GM12878 (cell line): Measurements from ENCODE around the gene SP3. TPM values are rescaled to one million over a fixed set of nuclear protein-coding genes. Genes with fewer than 3 reads are reported as not detected.
A peak's percentile ranks its signal among the peaks of the same experiment; 100 is the strongest.

Experiments used
- CREM ChIP-seq: IDR thresholded peaks from 2 replicates; pipeline ENCODE4 v1.6.1; 2014; ENCODE audit warnings: antibody characterized with exemption, low read depth
- EP300 ChIP-seq, 2 experiments: fragments of 150-350 bp in 1 of 2; IDR thresholded peaks; 2 replicates each; pipeline ENCODE4 v1.6.1; 2011 to 2012; ENCODE audit warnings: low read depth in 2 of 2, low read length in 2 of 2, borderline replicate concordance in 1 of 2, improper control_type of control experiment in 1 of 2, inconsistent platforms in 1 of 2; ENCODE audit not compliant: control insufficient read depth in 1 of 2
- ETV6 ChIP-seq, 2 experiments: fragments of 450-650 bp in 1 of 2; IDR thresholded peaks in 1 of 2; conservative IDR thresholded peaks in 1 of 2; 2 replicates each; pipeline ENCODE4 v1.6.1; 2014; ENCODE audit warnings: antibody characterized with exemption in 1 of 2, borderline replicate concordance in 1 of 2, low read depth in 1 of 2, mild to moderate bottlenecking in 1 of 2, moderate library complexity in 1 of 2
- IKZF1 ChIP-seq: fragments of 450-650 bp; conservative IDR thresholded peaks from 2 replicates; pipeline ENCODE4 v1.6.1; 2017; ENCODE audit warnings: antibody characterized with exemption, mild to moderate bottlenecking
- MYC ChIP-seq: IDR thresholded peaks from 2 replicates; pipeline ENCODE4 v1.6.1; 2011; ENCODE audit warnings: mild to moderate bottlenecking, low read length, moderate library complexity, inconsistent platforms; ENCODE audit not compliant: insufficient read depth, insufficient replicate concordance, insufficient read length, severe bottlenecking
- NBN ChIP-seq: fragments of 450-650 bp; IDR thresholded peaks from 2 replicates; pipeline ENCODE4 v1.6.1; 2016
- POU2F2 ChIP-seq: IDR thresholded peaks from 3 replicates; pipeline ENCODE4 v1.6.1; 2011; ENCODE audit warnings: low read depth, mild to moderate bottlenecking, low read length, borderline replicate concordance
- RCOR1 ChIP-seq: conservative IDR thresholded peaks from 2 replicates; pipeline ENCODE4 v1.6.1; 2012; ENCODE audit warnings: low read depth, low read length, improper control_type of control experiment
- RUNX3 ChIP-seq: IDR thresholded peaks from 2 replicates; pipeline ENCODE4 v1.6.1; 2012; ENCODE audit warnings: low read length, inconsistent platforms
- STAT1 ChIP-seq: fragments of 450-650 bp; conservative IDR thresholded peaks from 2 replicates; pipeline ENCODE4 v1.6.1; 2014; ENCODE audit warnings: antibody characterized with exemption, mild to moderate bottlenecking
- ZNF217 ChIP-seq: fragments of 450-650 bp; IDR thresholded peaks from 2 replicates; pipeline ENCODE4 v1.6.1; 2017; ENCODE audit warnings: antibody characterized with exemption, mild to moderate bottlenecking
- polyA plus RNA-seq, 11 experiments: library from polyadenylated mRNA; depleted of rRNA in 4 of 11; unstranded in 6 of 11; stranded (reverse) in 5 of 11; fragments of >200 nt; fragmentation: Nextera tagmentation in 4 of 11; fragmentation: Illumina TruSeq in 1 of 11; extraction: Ambion mirVana in 4 of 11; extraction: Trizol in 1 of 11; gene quantifications; 1 replicate in 1 of 11; 2 replicates in 10 of 11; pipeline versions ENCODE4 v1.2.1 to v1.2.3, GENCODE V29; 2011 to 2016; ENCODE audit warnings: inconsistent platforms in 2 of 11, missing spikeins in 2 of 11, low read depth in 1 of 11
- total RNA-seq, 4 experiments: library from RNA; depleted of rRNA in 3 of 4; stranded (reverse); fragments of >200 nt in 3 of 4; fragmentation: Illumina TruSeq in 1 of 4; extraction: Trizol in 1 of 4; gene quantifications; 2 replicates each; pipeline versions ENCODE4 v1.2.1 to v1.2.3, GENCODE V29; 2013 to 2021
- TF ChIP-seq, protein P1 (sequence below): IDR thresholded peaks from 2 replicates; pipeline ENCODE4 v1.6.1; 2012; ENCODE audit warnings: low read depth, low read length, improper control_type of control experiment
- TF ChIP-seq, protein P2 (sequence below), 3 experiments: IDR thresholded peaks in 2 of 3; conservative IDR thresholded peaks in 1 of 3; 2 replicates each; pipeline ENCODE4 v1.5.1; 2011; ENCODE audit warnings: low read depth in 3 of 3, low read length in 3 of 3, mild to moderate bottlenecking in 3 of 3, control low read depth in 2 of 3, moderate library complexity in 2 of 3, inconsistent platforms in 1 of 3, mixed read lengths in 1 of 3; ENCODE audit not compliant: control insufficient read depth in 2 of 3, insufficient read depth in 1 of 3; ENCODE audit errors: extremely low read depth in 1 of 3
- TF ChIP-seq, protein P3 (sequence below): fragments of 150-350 bp; IDR thresholded peaks from 2 replicates; pipeline ENCODE4 v1.6.1; 2016; ENCODE audit warnings: low read depth, low read length
- TF ChIP-seq, protein P4 (sequence below): fragments of 450-650 bp; IDR thresholded peaks from 2 replicates; pipeline ENCODE4 v1.6.1; 2018; ENCODE audit warnings: mild to moderate bottlenecking, low read depth, moderate library complexity; ENCODE audit not compliant: partially characterized antibody
- TF ChIP-seq, protein P5 (sequence below): fragments of 450-650 bp; conservative IDR thresholded peaks from 2 replicates; pipeline ENCODE4 v1.6.1; 2017; ENCODE audit warnings: mild to moderate bottlenecking, moderate library complexity

Gene SP3
- total and polyA plus RNA-seq, 10 of the 15 experiments (the other 5 are each of a cell fraction or from before 2014, with no cell fraction given), result 9.9 to 87.6 (median 52.4) TPM

DNA sequence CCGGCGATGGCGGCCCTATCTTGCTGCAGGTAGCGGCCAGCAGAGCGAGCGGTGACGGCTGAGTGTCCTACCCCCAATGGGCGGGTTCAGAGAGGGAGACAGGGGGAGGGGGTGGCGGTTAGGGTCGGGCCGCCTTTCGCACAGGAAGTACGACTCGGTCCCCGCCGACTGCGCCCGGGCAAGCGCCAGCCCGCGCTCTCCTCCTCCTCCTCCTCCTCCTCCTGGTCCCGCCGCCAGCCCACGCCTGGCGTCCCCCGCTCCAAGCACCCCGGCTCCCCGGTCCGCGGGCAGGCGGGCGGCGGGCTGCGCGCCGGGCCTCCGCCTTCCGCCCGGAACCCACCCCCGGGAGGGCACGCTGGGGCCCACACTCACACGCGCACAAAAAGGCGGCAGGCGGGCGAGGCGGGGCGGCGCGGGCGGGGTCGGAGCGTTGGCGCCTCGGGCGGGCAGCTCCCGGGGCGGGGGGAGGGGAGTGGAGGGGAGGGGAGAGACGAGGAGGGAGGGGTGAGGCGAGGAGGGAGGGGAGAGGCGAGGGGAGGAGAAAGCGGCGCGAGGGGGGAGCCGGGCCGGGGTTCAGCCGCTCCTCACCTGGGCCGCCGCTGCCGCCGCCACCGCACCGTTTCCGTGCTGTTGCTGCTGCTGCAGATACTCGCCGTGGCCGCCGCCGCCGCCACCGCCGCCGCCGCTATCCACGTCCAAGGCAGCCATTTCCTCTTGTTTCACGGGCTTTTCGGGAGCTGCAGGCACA, 1.2 kb downstream of the SP3 start (continued):
- TF ChIP-seq EP300 (IDR thresholded peaks at IDR 0.05; ENCODE audit: borderline replicate concordance in 1 of 2, control insufficient read depth in 1 of 2, low read depth in 2 of 2, low read length in 2 of 2), result 0 out of 4 replicates have a peak, but pooled peaks of 1 of the 2 experiments have one; percentile 61
- TF ChIP-seq POU2F2, result peak; percentile 27; the same call in 1 of the 3 replicates
- TF ChIP-seq, protein P1, sequence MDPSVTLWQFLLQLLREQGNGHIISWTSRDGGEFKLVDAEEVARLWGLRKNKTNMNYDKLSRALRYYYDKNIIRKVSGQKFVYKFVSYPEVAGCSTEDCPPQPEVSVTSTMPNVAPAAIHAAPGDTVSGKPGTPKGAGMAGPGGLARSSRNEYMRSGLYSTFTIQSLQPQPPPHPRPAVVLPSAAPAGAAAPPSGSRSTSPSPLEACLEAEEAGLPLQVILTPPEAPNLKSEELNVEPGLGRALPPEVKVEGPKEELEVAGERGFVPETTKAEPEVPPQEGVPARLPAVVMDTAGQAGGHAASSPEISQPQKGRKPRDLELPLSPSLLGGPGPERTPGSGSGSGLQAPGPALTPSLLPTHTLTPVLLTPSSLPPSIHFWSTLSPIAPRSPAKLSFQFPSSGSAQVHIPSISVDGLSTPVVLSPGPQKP, result peak; percentile 51; the same call in 1 of the 2 replicates
- TF ChIP-seq NBN, result 0 out of 2 replicates have a peak, but pooled peaks have one; percentile 28
- TF ChIP-seq, protein P2, sequence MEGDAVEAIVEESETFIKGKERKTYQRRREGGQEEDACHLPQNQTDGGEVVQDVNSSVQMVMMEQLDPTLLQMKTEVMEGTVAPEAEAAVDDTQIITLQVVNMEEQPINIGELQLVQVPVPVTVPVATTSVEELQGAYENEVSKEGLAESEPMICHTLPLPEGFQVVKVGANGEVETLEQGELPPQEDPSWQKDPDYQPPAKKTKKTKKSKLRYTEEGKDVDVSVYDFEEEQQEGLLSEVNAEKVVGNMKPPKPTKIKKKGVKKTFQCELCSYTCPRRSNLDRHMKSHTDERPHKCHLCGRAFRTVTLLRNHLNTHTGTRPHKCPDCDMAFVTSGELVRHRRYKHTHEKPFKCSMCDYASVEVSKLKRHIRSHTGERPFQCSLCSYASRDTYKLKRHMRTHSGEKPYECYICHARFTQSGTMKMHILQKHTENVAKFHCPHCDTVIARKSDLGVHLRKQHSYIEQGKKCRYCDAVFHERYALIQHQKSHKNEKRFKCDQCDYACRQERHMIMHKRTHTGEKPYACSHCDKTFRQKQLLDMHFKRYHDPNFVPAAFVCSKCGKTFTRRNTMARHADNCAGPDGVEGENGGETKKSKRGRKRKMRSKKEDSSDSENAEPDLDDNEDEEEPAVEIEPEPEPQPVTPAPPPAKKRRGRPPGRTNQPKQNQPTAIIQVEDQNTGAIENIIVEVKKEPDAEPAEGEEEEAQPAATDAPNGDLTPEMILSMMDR (IDR thresholded peaks at IDR 0.05 in 2 of 3, conservative IDR thresholded peaks at IDR 0.05 in 1 of 3; ENCODE audit: control insufficient read depth in 2 of 3, extremely low read depth in 1 of 3, insufficient read depth in 1 of 3, low read depth in 3 of 3, low read length in 3 of 3), result no peak
- TF ChIP-seq IKZF1, result peak; percentile 92
- TF ChIP-seq CREM, result peak; percentile 37; the same call in 1 of the 2 replicates
- 0 out of 2 replicates have a peak, but pooled peaks have one; percentile 64 for TF ChIP-seq ZNF217
- no peak for TF ChIP-seq RCOR1
- TF ChIP-seq RUNX3, result peak; percentile 65
- TF ChIP-seq, protein P3, sequence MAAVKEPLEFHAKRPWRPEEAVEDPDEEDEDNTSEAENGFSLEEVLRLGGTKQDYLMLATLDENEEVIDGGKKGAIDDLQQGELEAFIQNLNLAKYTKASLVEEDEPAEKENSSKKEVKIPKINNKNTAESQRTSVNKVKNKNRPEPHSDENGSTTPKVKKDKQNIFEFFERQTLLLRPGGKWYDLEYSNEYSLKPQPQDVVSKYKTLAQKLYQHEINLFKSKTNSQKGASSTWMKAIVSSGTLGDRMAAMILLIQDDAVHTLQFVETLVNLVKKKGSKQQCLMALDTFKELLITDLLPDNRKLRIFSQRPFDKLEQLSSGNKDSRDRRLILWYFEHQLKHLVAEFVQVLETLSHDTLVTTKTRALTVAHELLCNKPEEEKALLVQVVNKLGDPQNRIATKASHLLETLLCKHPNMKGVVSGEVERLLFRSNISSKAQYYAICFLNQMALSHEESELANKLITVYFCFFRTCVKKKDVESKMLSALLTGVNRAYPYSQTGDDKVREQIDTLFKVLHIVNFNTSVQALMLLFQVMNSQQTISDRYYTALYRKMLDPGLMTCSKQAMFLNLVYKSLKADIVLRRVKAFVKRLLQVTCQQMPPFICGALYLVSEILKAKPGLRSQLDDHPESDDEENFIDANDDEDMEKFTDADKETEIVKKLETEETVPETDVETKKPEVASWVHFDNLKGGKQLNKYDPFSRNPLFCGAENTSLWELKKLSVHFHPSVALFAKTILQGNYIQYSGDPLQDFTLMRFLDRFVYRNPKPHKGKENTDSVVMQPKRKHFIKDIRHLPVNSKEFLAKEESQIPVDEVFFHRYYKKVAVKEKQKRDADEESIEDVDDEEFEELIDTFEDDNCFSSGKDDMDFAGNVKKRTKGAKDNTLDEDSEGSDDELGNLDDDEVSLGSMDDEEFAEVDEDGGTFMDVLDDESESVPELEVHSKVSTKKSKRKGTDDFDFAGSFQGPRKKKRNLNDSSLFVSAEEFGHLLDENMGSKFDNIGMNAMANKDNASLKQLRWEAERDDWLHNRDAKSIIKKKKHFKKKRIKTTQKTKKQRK, result no peak
- TF ChIP-seq STAT1, result no peak
- TF ChIP-seq, protein P4, sequence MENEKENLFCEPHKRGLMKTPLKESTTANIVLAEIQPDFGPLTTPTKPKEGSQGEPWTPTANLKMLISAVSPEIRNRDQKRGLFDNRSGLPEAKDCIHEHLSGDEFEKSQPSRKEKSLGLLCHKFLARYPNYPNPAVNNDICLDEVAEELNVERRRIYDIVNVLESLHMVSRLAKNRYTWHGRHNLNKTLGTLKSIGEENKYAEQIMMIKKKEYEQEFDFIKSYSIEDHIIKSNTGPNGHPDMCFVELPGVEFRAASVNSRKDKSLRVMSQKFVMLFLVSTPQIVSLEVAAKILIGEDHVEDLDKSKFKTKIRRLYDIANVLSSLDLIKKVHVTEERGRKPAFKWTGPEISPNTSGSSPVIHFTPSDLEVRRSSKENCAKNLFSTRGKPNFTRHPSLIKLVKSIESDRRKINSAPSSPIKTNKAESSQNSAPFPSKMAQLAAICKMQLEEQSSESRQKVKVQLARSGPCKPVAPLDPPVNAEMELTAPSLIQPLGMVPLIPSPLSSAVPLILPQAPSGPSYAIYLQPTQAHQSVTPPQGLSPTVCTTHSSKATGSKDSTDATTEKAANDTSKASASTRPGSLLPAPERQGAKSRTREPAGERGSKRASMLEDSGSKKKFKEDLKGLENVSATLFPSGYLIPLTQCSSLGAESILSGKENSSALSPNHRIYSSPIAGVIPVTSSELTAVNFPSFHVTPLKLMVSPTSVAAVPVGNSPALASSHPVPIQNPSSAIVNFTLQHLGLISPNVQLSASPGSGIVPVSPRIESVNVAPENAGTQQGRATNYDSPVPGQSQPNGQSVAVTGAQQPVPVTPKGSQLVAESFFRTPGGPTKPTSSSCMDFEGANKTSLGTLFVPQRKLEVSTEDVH, result no peak
- TF ChIP-seq, protein P5, sequence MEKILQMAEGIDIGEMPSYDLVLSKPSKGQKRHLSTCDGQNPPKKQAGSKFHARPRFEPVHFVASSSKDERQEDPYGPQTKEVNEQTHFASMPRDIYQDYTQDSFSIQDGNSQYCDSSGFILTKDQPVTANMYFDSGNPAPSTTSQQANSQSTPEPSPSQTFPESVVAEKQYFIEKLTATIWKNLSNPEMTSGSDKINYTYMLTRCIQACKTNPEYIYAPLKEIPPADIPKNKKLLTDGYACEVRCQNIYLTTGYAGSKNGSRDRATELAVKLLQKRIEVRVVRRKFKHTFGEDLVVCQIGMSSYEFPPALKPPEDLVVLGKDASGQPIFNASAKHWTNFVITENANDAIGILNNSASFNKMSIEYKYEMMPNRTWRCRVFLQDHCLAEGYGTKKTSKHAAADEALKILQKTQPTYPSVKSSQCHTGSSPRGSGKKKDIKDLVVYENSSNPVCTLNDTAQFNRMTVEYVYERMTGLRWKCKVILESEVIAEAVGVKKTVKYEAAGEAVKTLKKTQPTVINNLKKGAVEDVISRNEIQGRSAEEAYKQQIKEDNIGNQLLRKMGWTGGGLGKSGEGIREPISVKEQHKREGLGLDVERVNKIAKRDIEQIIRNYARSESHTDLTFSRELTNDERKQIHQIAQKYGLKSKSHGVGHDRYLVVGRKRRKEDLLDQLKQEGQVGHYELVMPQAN, result peak; percentile 70
- TF ChIP-seq MYC, result no peak
- 0 out of 4 replicates have a peak, but pooled peaks of 1 of the 2 experiments have one; percentile 22 for TF ChIP-seq ETV6 (conservative IDR thresholded peaks at IDR 0.05 in 1 of 2, IDR thresholded peaks at IDR 0.05 in 1 of 2; ENCODE audit: borderline replicate concordance in 1 of 2, low read depth in 1 of 2)
